ENCODE data around the gene FAM161B. TPM values are rescaled to one million over a fixed set of nuclear protein-coding genes. Genes with fewer than 3 reads are reported as not detected.

FAM161B gene
- total RNA-seq, 1 donor from 2014 or later: 3.8 TPM

DNA sequence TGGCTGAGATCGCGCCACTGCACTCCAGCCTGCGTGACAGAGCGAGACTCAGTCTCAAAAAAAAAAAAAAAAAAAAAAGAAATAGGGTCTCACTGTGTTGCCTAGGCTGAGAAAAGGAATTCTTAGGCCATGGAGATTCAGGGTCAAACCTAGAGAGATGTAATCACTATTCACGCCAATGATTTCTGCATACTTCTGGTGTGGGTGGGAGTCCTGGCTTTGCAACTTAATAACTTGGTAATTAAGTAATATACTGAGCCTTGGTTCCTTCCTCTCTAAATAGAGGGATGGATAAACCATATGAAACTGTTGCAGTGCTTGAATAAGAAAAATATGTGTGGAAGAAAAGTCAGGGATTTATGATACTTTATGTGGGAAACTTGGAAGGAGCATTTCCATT is 60.5 kb downstream of the FAM161B start:
- H3K36me3 ChIP-seq: peaks cover 11% of the 10 kb centered on the region
- H3K9me3 ChIP-seq: no peaks in the 10 kb centered on the region
- H3K4me3 ChIP-seq: no peak overlapping the region
- H3K27ac ChIP-seq: no peak overlapping the region
- peaks cover 26% of the 10 kb centered on the region for H3K4me1 ChIP-seq
- no peaks in the 10 kb centered on the region for H3K27me3 ChIP-seq
- ATAC-seq: no peak
- TF ChIP-seq, protein P1, sequence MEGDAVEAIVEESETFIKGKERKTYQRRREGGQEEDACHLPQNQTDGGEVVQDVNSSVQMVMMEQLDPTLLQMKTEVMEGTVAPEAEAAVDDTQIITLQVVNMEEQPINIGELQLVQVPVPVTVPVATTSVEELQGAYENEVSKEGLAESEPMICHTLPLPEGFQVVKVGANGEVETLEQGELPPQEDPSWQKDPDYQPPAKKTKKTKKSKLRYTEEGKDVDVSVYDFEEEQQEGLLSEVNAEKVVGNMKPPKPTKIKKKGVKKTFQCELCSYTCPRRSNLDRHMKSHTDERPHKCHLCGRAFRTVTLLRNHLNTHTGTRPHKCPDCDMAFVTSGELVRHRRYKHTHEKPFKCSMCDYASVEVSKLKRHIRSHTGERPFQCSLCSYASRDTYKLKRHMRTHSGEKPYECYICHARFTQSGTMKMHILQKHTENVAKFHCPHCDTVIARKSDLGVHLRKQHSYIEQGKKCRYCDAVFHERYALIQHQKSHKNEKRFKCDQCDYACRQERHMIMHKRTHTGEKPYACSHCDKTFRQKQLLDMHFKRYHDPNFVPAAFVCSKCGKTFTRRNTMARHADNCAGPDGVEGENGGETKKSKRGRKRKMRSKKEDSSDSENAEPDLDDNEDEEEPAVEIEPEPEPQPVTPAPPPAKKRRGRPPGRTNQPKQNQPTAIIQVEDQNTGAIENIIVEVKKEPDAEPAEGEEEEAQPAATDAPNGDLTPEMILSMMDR (IDR thresholded peaks at IDR 0.05): no peak
- no peak for DNase-seq
- intact Hi-C loops (cut with DNase I): no loop called here

DNA sequence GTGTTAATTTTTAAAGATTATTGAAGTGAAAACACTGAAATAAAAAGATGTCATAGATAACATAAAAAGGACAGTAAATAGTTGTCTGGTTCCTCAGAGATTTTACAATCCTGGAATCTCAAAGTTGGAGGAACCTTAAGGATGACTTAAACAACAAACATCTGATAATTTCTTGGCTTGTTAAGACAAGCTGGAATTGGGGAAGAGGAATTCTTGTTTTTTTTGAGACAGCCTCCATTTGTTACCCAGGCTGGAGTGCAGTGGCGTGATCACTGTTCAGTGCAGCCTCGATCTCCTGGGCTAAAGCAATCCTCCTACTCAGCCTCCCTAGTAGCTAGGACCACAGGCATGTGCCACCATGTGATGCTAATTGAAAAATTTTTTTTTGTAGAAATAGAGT is 60.9 kb downstream of the FAM161B start:
- no peaks in the 10 kb centered on the region for H3K9me3 ChIP-seq
- H3K27ac ChIP-seq: no peak overlapping the region
- DNase-seq (no peak), ATAC-seq (no peak)
- H3K36me3 ChIP-seq: peaks cover 7% of the 10 kb centered on the region
- peaks cover 26% of the 10 kb centered on the region for H3K4me1 ChIP-seq
- no peak overlapping the region for H3K4me3 ChIP-seq
- intact Hi-C loops (cut with DNase I): no loop called here
- H3K27me3 ChIP-seq: no peaks in the 10 kb centered on the region
- TF ChIP-seq, protein P1 (IDR thresholded peaks at IDR 0.05): no peak

DNA sequence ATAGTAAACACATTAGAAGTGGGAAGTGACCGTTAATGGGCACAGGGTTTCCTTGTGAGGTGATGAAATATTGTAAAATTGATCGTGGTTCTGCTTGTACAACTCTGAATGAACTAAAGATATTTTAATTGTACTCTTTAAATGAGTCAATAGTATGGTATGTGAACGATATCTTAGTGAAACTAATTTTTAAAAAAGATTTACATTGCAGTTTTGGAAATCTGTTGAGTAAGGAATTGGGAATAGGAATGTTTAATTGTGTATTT is 61.5 kb downstream of the FAM161B start:
- TF ChIP-seq, protein P1 (IDR thresholded peaks at IDR 0.05): no peak
- Histone ChIP-seq H3K9me3 (no peaks in the 10 kb centered on the region), H3K4me1 (peaks cover 26% of the 10 kb centered on the region), H3K4me3 (no peak overlapping the region), H3K27ac (no peak overlapping the region), H3K27me3 (no peaks in the 10 kb centered on the region), H3K36me3 (peaks cover 1% of the 10 kb centered on the region)
- ATAC-seq (no peak), DNase-seq (no peak)
- intact Hi-C loops (cut with DNase I): no loop called here

DNA sequence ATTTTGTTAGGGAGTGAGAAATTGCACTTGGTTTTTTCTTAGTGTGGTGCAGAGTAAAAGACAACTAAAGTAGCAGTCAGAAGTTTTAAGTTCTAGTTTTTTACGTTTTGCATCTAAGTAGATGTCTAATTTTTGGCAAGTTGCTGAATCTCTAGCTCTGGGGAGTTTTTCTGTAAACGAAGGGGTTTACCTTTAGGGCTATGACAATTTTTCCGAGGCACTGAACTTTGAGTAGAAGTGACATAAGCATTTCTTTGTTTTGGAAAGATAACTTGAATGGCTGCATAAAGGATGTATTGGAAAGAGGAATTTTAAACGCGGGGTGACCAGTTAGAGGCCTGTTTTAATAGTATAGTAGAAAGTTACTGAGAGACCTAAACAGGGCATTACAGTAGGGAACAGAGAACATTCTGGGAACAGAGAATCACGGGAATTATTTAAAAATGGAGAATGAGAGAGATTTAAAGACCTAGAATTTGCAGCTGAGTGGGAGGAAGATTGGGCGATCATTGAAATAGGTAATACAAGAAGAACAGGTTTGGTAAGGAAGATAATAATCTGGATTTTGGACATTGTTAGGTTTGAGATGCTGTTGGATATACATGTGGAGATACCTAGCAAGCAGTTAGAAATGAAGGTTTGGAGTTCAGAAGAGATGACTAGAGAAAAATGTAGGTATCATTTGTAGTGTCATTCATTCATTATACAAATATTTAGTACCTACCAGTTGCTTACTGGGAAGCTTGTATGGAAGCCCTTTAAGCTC is 62.0 kb downstream of the FAM161B start:
- DNase-seq (no peak), ATAC-seq (no peak)
- intact Hi-C loops (cut with DNase I): no loop called here
- H3K27me3 ChIP-seq: no peaks in the 10 kb centered on the region
- no peaks in the 10 kb centered on the region for H3K9me3 ChIP-seq
- H3K4me3 ChIP-seq: peak overlapping the region; percentile 95
- TF ChIP-seq, protein P1 (IDR thresholded peaks at IDR 0.05): no peak
- no peaks in the 10 kb centered on the region for H3K36me3 ChIP-seq
- peaks cover 26% of the 10 kb centered on the region for H3K4me1 ChIP-seq
- peak overlapping the region; percentile 94 for H3K27ac ChIP-seq

DNA sequence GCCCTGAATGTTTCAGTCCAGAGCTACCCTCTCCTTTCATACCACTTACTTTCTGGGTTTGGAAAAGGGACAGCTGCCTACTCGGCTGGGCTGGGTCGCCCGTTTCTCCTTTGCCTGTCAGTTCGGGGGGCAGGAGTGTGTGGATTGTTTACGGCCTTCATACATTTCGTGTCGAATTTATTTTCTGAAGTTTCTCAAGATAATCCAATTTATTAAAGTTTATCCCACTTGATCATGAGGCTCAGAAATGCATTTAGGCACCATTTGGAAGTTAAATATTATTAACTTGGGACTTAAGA is 62.6 kb downstream of the FAM161B start:
- Histone ChIP-seq H3K27ac (peak overlapping the region; percentile 94), H3K36me3 (no peaks in the 10 kb centered on the region), H3K9me3 (no peaks in the 10 kb centered on the region), H3K27me3 (no peaks in the 10 kb centered on the region), H3K4me1 (peaks cover 26% of the 10 kb centered on the region), H3K4me3 (peak overlapping the region; percentile 95)
- intact Hi-C loops (cut with DNase I): no loop called here
- ATAC-seq (no peak), DNase-seq (no peak)
- TF ChIP-seq, protein P1 (IDR thresholded peaks at IDR 0.05): no peak
